ENCODE data around the gene ITCH. TPM values are rescaled to one million over a fixed set of nuclear protein-coding genes. Genes with fewer than 3 reads are reported as not detected.
"Not testable (repeated sequence)": the region's sequence is repeated elsewhere in the genome, so short reads cannot be mapped to it uniquely, and the experiment has no call there.

The ITCH gene
- total and polyA plus RNA-seq, 2 of the 8 experiments (the other 6 are each of a cell fraction or from before 2014, with no cell fraction given), result 3.9 to 45.2 TPM

DNA sequence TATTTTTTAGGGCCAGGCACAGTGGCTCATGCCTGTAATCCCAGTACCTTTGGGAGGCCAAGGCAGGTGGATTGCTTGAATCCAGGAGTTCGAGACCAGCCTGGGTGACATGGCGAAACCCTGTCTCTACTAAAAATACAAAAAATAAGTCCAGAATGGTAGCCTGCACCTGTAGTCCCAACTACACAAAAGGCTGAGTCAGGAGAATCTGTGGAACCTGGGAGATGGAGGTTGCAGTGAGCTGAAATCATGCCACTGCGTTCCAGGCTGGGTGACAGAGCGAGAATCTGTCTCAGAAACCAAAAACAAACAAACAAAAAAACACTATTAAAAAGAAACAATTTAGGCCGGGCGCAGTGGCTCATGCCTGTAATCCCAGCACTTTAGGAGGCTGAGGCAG lies 69.6 kb downstream of the ITCH start:
- FAIRE-seq, result not testable (repeated sequence)

More for the DNA sequence above, 69.6 kb downstream of the ITCH start:
- H3K9ac ChIP-seq (replicated peaks in 1 of 4; ENCODE audit: extremely low read depth in 1 of 4, low read depth in 3 of 4, low read length in 3 of 4); H2BK120ac ChIP-seq (replicated peaks; ENCODE audit: low read depth, low read length); H4K8ac ChIP-seq (ENCODE audit: extremely low read depth, insufficient read depth, low read length); H2BK12ac ChIP-seq (ENCODE audit: low read depth, low read length); H2BK5ac ChIP-seq (ENCODE audit: low read depth, low read length); H3K4me1 ChIP-seq (replicated peaks in 1 of 4; ENCODE audit: control insufficient read depth in 3 of 4, insufficient read depth in 4 of 4, low read length in 3 of 4); H3K79me2 ChIP-seq (ENCODE audit: control insufficient read depth in 1 of 2, insufficient read depth in 2 of 2, low read length in 2 of 2); H4K5ac ChIP-seq (ENCODE audit: insufficient read length, low read depth, low read length); H3K4ac ChIP-seq (replicated peaks; ENCODE audit: insufficient read length, low read depth, low read length); H3K56ac ChIP-seq (replicated peaks; ENCODE audit: insufficient read length, low read depth, low read length); H3K14ac ChIP-seq (ENCODE audit: insufficient read length); H3K18ac ChIP-seq (ENCODE audit: extremely low read depth, low read length); H3K9me3 ChIP-seq (ENCODE audit: insufficient read depth in 2 of 2, low read depth in 1 of 2, low read length in 1 of 2); H3K27ac ChIP-seq (ENCODE audit: low read depth, low read length); H3K79me1 ChIP-seq (ENCODE audit: low read depth, low read length); POLR2A ChIA-PET (ENCODE audit: partially characterized antibody); H3K27me3 ChIP-seq (replicated peaks in 1 of 4; ENCODE audit: control insufficient read depth in 3 of 4, extremely low read depth in 1 of 4, insufficient read depth in 3 of 4, low read length in 3 of 4); H3K36me3 ChIP-seq (ENCODE audit: control insufficient read depth in 2 of 4, insufficient read depth in 4 of 4, low read length in 3 of 4); DNase-seq (ENCODE audit: low read depth in 1 of 2, low spot score in 2 of 2); H2AFZ ChIP-seq (ENCODE audit: low read length); H3K4me2 ChIP-seq (ENCODE audit: insufficient read depth in 1 of 2, low read depth in 2 of 2, low read length in 2 of 2); H2BK15ac ChIP-seq (ENCODE audit: low read length); H3K23ac ChIP-seq (ENCODE audit: insufficient read length); H3K23me2 ChIP-seq (ENCODE audit: low read depth, low read length); H4K20me1 ChIP-seq (replicated peaks in 1 of 2; ENCODE audit: control insufficient read depth in 1 of 2, insufficient read depth in 2 of 2, low read length in 2 of 2); H3K4me3 ChIP-seq (ENCODE audit: extremely low read depth in 1 of 4, insufficient read depth in 2 of 4, low read depth in 3 of 4, low read length in 4 of 4); H2AK5ac ChIP-seq (ENCODE audit: low read depth, low read length); H2BK20ac ChIP-seq (ENCODE audit: low read length); H4K91ac ChIP-seq (replicated peaks; ENCODE audit: insufficient read length, low read length): not testable (repeated sequence)
- CTCF ChIA-PET (ENCODE audit: partially characterized antibody), result interaction anchor here (1.7 kb wide), 1 partner anchor 120 kb away, joined by 10 read pairs; no protein-coding TSS in a partner anchor
- 97% methylated on average over 6 of the region's 6 CpGs; no CpG with 5 or more reads in 1 of the 2 experiments for WGBS, 2 experiments (ENCODE audit: extremely low coverage in 1 of 2, insufficient coverage in 1 of 2, insufficient read length in 1 of 2, insufficient replicate concordance in 2 of 2, low coverage in 1 of 2, low lambda C conversion rate in 2 of 2, missing lambda C conversion rate in 1 of 2)
